Measurements from ENCODE around the gene CHPT1.
"Not testable (repeated sequence)": the region's sequence is repeated elsewhere in the genome, so short reads cannot be mapped to it uniquely, and the experiment has no call there.

CHPT1 gene

DNA sequence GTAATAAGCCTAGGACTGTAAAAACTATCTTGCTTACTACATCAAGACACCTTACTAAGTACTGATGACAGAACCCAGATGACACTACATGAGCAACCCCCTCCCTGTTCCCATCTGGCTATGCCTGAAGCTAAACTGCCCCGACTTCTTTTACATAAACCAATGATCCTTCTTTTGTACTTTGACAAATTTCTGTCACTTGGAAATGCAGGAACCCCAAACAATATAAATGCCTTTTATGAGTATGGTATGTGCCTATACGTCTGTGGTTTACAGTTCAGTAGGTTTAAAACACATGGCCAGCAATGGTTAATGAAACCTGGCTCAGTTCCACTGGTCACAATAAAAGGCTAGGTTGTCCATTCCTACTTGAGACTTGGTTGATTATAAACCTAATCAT is 35.7 kb downstream of the CHPT1 start:
- TF ChIP-seq ESRRG (CRISPR knock-in tag; IDR thresholded peaks at IDR 0.05) (no peak), PPARA (CRISPR knock-in tag; IDR thresholded peaks at IDR 0.05; ENCODE audit: borderline replicate concordance) (no peak), TOX (CRISPR knock-in tag; IDR thresholded peaks at IDR 0.05; ENCODE audit: borderline replicate concordance) (no peak), ARNTL (CRISPR knock-in tag; IDR thresholded peaks at IDR 0.05; ENCODE audit: borderline replicate concordance, low read depth) (no peak), ZNF565 (CRISPR knock-in tag; conservative IDR thresholded peaks at IDR 0.05; ENCODE audit: low read depth) (no peak), RARB (CRISPR knock-in tag; IDR thresholded peaks at IDR 0.05) (no peak), ISL1 (CRISPR knock-in tag; IDR thresholded peaks at IDR 0.05) (no peak), BACH2 (CRISPR knock-in tag; IDR thresholded peaks at IDR 0.05; ENCODE audit: borderline replicate concordance) (no peak), TCF4 (CRISPR knock-in tag; IDR thresholded peaks at IDR 0.05; ENCODE audit: borderline replicate concordance) (no peak), GLIS3 (CRISPR knock-in tag; IDR thresholded peaks at IDR 0.05) (no peak), SNAI2 (CRISPR knock-in tag; IDR thresholded peaks at IDR 0.05) (no peak), ZNF8 (CRISPR knock-in tag; IDR thresholded peaks at IDR 0.05) (no peak), ZFP3 (CRISPR knock-in tag; IDR thresholded peaks at IDR 0.05) (no peak), ZC3H10 (CRISPR knock-in tag; IDR thresholded peaks at IDR 0.05) (no peak), ZFP30 (CRISPR knock-in tag; IDR thresholded peaks at IDR 0.05) (no peak), ZNF70 (CRISPR knock-in tag; IDR thresholded peaks at IDR 0.05) (no peak)
- TF ChIP-seq, protein P1, sequence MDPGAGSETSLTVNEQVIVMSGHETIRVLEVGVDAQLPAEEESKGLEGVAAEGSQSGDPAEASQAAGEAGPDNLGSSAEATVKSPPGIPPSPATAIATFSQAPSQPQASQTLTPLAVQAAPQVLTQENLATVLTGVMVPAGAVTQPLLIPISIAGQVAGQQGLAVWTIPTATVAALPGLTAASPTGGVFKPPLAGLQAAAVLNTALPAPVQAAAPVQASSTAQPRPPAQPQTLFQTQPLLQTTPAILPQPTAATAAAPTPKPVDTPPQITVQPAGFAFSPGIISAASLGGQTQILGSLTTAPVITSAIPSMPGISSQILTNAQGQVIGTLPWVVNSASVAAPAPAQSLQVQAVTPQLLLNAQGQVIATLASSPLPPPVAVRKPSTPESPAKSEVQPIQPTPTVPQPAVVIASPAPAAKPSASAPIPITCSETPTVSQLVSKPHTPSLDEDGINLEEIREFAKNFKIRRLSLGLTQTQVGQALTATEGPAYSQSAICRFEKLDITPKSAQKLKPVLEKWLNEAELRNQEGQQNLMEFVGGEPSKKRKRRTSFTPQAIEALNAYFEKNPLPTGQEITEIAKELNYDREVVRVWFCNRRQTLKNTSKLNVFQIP (CRISPR knock-in tag; IDR thresholded peaks at IDR 0.05; ENCODE audit: borderline replicate concordance, low read depth) = no peak
- TF ChIP-seq, protein P2, sequence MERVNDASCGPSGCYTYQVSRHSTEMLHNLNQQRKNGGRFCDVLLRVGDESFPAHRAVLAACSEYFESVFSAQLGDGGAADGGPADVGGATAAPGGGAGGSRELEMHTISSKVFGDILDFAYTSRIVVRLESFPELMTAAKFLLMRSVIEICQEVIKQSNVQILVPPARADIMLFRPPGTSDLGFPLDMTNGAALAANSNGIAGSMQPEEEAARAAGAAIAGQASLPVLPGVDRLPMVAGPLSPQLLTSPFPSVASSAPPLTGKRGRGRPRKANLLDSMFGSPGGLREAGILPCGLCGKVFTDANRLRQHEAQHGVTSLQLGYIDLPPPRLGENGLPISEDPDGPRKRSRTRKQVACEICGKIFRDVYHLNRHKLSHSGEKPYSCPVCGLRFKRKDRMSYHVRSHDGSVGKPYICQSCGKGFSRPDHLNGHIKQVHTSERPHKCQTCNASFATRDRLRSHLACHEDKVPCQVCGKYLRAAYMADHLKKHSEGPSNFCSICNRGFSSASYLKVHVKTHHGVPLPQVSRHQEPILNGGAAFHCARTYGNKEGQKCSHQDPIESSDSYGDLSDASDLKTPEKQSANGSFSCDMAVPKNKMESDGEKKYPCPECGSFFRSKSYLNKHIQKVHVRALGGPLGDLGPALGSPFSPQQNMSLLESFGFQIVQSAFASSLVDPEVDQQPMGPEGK (CRISPR knock-in tag; IDR thresholded peaks at IDR 0.05; ENCODE audit: borderline replicate concordance) = no peak
- TF ChIP-seq, protein P3, sequence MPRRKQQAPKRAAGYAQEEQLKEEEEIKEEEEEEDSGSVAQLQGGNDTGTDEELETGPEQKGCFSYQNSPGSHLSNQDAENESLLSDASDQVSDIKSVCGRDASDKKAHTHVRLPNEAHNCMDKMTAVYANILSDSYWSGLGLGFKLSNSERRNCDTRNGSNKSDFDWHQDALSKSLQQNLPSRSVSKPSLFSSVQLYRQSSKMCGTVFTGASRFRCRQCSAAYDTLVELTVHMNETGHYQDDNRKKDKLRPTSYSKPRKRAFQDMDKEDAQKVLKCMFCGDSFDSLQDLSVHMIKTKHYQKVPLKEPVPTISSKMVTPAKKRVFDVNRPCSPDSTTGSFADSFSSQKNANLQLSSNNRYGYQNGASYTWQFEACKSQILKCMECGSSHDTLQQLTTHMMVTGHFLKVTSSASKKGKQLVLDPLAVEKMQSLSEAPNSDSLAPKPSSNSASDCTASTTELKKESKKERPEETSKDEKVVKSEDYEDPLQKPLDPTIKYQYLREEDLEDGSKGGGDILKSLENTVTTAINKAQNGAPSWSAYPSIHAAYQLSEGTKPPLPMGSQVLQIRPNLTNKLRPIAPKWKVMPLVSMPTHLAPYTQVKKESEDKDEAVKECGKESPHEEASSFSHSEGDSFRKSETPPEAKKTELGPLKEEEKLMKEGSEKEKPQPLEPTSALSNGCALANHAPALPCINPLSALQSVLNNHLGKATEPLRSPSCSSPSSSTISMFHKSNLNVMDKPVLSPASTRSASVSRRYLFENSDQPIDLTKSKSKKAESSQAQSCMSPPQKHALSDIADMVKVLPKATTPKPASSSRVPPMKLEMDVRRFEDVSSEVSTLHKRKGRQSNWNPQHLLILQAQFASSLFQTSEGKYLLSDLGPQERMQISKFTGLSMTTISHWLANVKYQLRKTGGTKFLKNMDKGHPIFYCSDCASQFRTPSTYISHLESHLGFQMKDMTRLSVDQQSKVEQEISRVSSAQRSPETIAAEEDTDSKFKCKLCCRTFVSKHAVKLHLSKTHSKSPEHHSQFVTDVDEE (CRISPR knock-in tag; IDR thresholded peaks at IDR 0.05) = no peak
- TF ChIP-seq, protein P4, sequence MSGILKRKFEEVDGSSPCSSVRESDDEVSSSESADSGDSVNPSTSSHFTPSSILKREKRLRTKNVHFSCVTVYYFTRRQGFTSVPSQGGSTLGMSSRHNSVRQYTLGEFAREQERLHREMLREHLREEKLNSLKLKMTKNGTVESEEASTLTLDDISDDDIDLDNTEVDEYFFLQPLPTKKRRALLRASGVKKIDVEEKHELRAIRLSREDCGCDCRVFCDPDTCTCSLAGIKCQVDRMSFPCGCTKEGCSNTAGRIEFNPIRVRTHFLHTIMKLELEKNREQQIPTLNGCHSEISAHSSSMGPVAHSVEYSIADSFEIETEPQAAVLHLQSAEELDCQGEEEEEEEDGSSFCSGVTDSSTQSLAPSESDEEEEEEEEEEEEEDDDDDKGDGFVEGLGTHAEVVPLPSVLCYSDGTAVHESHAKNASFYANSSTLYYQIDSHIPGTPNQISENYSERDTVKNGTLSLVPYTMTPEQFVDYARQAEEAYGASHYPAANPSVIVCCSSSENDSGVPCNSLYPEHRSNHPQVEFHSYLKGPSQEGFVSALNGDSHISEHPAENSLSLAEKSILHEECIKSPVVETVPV (CRISPR knock-in tag; IDR thresholded peaks at IDR 0.05) = no peak
- no peak for ATAC-seq

DNA sequence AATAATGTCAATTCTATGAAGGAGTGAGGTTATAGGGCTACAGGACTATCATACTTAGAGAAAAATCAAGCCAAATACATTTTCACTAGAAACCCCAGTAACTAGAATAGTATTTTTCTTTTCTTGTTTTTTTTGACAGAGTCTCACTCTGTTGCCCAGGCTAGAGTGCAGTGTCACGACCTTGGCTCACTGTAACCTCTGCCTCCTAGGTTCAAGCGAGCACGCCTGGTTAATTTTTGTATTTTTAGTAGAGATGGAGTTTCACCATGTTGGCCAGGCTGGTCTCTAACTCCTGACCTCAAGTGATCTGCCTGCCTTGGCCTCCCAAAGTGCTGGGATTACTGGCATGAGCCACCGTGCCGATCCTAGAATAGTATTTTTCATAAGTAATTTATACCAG is 37.0 kb downstream of the CHPT1 start:
- ATAC-seq = not testable (repeated sequence)

DNA sequence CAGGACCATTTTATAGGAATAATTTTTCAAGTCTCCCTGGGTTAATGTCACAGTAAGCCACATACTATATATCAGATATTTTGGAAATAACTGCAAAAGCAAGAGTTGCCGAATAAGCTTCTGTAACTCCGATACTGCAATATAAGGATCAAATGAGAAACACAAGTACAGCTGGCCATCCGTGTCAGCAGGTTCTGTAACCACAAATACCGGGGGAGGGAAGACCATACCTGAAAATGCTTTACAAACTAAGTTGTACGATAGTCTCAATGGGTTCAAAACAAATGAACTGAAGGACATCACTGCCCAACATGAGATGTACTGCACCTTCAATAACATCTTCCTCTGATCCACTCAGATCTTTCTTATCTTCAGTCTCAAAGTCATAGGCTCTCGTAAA is 40.0 kb downstream of the CHPT1 start:
- ATAC-seq = no peak
- TF ChIP-seq ZC3H10 (CRISPR knock-in tag; IDR thresholded peaks at IDR 0.05) (no peak), PPARA (CRISPR knock-in tag; IDR thresholded peaks at IDR 0.05; ENCODE audit: borderline replicate concordance) (no peak), TCF4 (CRISPR knock-in tag; IDR thresholded peaks at IDR 0.05; ENCODE audit: borderline replicate concordance) (no peak), CSDC2 (CRISPR knock-in tag; IDR thresholded peaks at IDR 0.05) (no peak), RARB (CRISPR knock-in tag; IDR thresholded peaks at IDR 0.05) (no peak), ZNF8 (CRISPR knock-in tag; IDR thresholded peaks at IDR 0.05) (no peak), ZNF70 (CRISPR knock-in tag; IDR thresholded peaks at IDR 0.05) (no peak), OSR1 (CRISPR knock-in tag; IDR thresholded peaks at IDR 0.05) (no peak), ZNF565 (CRISPR knock-in tag; conservative IDR thresholded peaks at IDR 0.05; ENCODE audit: low read depth) (no peak), ZFP3 (CRISPR knock-in tag; IDR thresholded peaks at IDR 0.05) (no peak), BACH2 (CRISPR knock-in tag; IDR thresholded peaks at IDR 0.05; ENCODE audit: borderline replicate concordance) (no peak), ZFP30 (CRISPR knock-in tag; IDR thresholded peaks at IDR 0.05) (no peak), GLIS3 (CRISPR knock-in tag; IDR thresholded peaks at IDR 0.05) (no peak)
- TF ChIP-seq, protein P4 (CRISPR knock-in tag; IDR thresholded peaks at IDR 0.05) = no peak
- TF ChIP-seq, protein P5, sequence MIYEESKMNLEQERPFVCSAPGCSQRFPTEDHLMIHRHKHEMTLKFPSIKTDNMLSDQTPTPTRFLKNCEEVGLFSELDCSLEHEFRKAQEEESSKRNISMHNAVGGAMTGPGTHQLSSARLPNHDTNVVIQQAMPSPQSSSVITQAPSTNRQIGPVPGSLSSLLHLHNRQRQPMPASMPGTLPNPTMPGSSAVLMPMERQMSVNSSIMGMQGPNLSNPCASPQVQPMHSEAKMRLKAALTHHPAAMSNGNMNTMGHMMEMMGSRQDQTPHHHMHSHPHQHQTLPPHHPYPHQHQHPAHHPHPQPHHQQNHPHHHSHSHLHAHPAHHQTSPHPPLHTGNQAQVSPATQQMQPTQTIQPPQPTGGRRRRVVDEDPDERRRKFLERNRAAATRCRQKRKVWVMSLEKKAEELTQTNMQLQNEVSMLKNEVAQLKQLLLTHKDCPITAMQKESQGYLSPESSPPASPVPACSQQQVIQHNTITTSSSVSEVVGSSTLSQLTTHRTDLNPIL (CRISPR knock-in tag; IDR thresholded peaks at IDR 0.05; ENCODE audit: low read depth) = no peak
- TF ChIP-seq, protein P1 (CRISPR knock-in tag; IDR thresholded peaks at IDR 0.05; ENCODE audit: borderline replicate concordance, low read depth) = no peak
